ENCODE data around the gene COPZ1.

GRCh38 chr12:54389134-54389508 is 64.2 kb downstream of the COPZ1 start:
- TF ChIP-seq CTCF (IDR thresholded peaks at IDR 0.05 in 2 of 3, conservative IDR thresholded peaks at IDR 0.05 in 1 of 3; ENCODE audit: insufficient read depth in 2 of 3, low read depth in 1 of 3, low read length in 3 of 3), result no peak
- TF ChIP-seq TAL1 (IDR thresholded peaks at IDR 0.05), result no peak
- TF ChIP-seq RHOXF2B (CRISPR knock-in tag; conservative IDR thresholded peaks at IDR 0.05), result no peak
- no peak for TF ChIP-seq MTA1 (IDR thresholded peaks at IDR 0.05; ENCODE audit: borderline replicate concordance)
